ENCODE results near the gene GRAP2. TPM values are rescaled to one million over a fixed set of nuclear protein-coding genes. Genes with fewer than 3 reads are reported as not detected.
"Not testable (repeated sequence)": the region's sequence is repeated elsewhere in the genome, so short reads cannot be mapped to it uniquely, and the experiment has no call there.

Gene GRAP2
- polyA plus RNA-seq, 1 of the 3 experiments (the other 2 are of a cell fraction) = 0.13 TPM

- no peak for DNase-seq
- H3K79me2 ChIP-seq (ENCODE audit: insufficient read depth) = no peaks in the 10 kb centered on the region
- 52% methylated on average over 1 of the region's 1 CpG for WGBS (ENCODE audit: low lambda C conversion rate)
- no peak overlapping the region for H3K27ac ChIP-seq (ENCODE audit: low read depth in 2 of 2, low read length in 1 of 2)
- H3K9me3 ChIP-seq = no peaks in the 10 kb centered on the region
- no peak overlapping the region for H3K4me2 ChIP-seq
- no peaks in the 10 kb centered on the region for H3K4me1 ChIP-seq (ENCODE audit: control insufficient read depth in 1 of 2, insufficient read depth in 2 of 2, low read depth in 1 of 2, low read length in 1 of 2)
- no peaks in the 10 kb centered on the region for H3K9me2 ChIP-seq
- H4K20me1 ChIP-seq (ENCODE audit: insufficient read depth) = no peaks in the 10 kb centered on the region
- TF ChIP-seq, protein P1, sequence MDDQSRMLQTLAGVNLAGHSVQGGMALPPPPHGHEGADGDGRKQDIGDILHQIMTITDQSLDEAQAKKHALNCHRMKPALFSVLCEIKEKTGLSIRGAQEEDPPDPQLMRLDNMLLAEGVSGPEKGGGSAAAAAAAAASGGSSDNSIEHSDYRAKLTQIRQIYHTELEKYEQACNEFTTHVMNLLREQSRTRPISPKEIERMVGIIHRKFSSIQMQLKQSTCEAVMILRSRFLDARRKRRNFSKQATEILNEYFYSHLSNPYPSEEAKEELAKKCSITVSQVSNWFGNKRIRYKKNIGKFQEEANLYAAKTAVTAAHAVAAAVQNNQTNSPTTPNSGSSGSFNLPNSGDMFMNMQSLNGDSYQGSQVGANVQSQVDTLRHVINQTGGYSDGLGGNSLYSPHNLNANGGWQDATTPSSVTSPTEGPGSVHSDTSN (IDR thresholded peaks at IDR 0.05) = no peak
- TF ChIP-seq RFX5 (IDR thresholded peaks at IDR 0.05; ENCODE audit: low read length) (no peak), TEAD4 (IDR thresholded peaks at IDR 0.05; ENCODE audit: borderline replicate concordance, insufficient read depth) (no peak), USF1 (IDR thresholded peaks at IDR 0.05; ENCODE audit: borderline replicate concordance, low read depth) (no peak), NFIC (IDR thresholded peaks at IDR 0.05; ENCODE audit: borderline replicate concordance) (no peak)
- no peaks in the 10 kb centered on the region for H3F3A ChIP-seq (replicated peaks; ENCODE audit: insufficient read depth)
- ChIA-PET CTCF (no interaction called here), POLR2A (no interaction called here)
- no peaks in the 10 kb centered on the region for H3K36me3 ChIP-seq (replicated peaks in 1 of 2; ENCODE audit: control insufficient read depth in 1 of 2, insufficient read depth in 2 of 2, low read length in 1 of 2)
- H3K27me3 ChIP-seq (ENCODE audit: insufficient read depth) = no peaks in the 10 kb centered on the region
- H3K9ac ChIP-seq = no peak overlapping the region
- no peak overlapping the region for H2AFZ ChIP-seq (ENCODE audit: low read depth)
- H3K4me3 ChIP-seq (ENCODE audit: low read depth in 2 of 2, low read length in 1 of 2) = no peak overlapping the region
Measured at GRCh38 chr22:39883057-39883456, 17.8 kb upstream of the GRAP2 start.

DNA sequence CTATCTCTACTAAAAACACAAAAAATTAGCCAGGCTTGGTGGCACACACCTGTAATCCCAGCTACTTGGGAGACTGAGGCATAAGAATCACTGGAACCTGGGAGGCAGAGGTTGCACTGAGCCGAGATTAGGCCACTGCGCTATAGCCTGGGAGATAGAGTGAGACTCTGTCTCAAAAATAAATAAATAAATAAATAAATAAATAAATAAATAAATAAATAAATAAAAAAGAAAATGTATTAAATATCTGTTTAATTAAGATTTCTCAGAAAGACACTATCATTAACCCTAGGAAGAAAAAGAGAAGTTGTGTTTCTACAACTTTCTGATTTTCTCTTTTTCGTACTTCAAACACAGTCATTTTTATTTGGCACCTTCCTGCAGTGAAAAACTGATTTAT, 11.0 kb upstream of the GRAP2 start:
- DNase-seq, CTCF ChIA-PET: not testable (repeated sequence)
- WGBS (ENCODE audit: low lambda C conversion rate) = 79% methylated on average over 3 of the region's 3 CpGs

DNA sequence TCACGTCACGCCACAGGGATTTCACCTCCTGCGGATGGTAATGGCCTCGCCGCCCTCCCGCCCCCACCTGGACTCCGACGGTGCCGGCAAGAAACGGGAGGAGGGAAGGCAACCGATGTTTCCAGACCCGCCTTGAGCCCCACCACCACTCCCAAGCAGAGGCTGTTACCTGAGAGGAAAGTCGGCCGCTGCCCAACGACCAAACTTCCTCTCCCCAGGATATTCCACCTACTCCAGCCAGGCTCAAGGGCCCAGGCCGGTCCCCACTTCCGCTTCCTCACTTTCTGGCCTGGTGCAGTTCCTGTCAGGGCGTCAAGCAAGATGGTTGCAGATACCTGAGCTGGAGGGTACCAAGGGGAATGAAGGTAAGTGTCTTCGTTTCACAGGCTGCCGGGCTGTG, 7.4 kb upstream of the GRAP2 start, which contains the start of gene ENTHD1:
TSS of gene ENTHD1 (minus strand) at position 235 of the 400 bp plus-strand sequence. CDS start 6,012 bp downstream, outside the sequence.
- Histone ChIP-seq H3K9ac (no peak within 1 kb of the TSS), H3K27me3 (ENCODE audit: insufficient read depth) (no peaks in the 10 kb centered on the region), H3K79me2 (ENCODE audit: insufficient read depth) (no peaks in the 10 kb centered on the region), H3F3A (replicated peaks; ENCODE audit: insufficient read depth) (no peaks in the 10 kb centered on the region), H3K9me2 (no peaks in the 10 kb centered on the region), H3K36me3 (replicated peaks in 1 of 2; ENCODE audit: control insufficient read depth in 1 of 2, insufficient read depth in 2 of 2, low read length in 1 of 2) (no peaks in the 10 kb centered on the region), H3K4me1 (ENCODE audit: control insufficient read depth in 1 of 2, insufficient read depth in 2 of 2, low read depth in 1 of 2, low read length in 1 of 2) (no peaks in the 10 kb centered on the region), H2AFZ (ENCODE audit: low read depth) (no peak within 1 kb of the TSS), H3K27ac (ENCODE audit: low read depth in 2 of 2, low read length in 1 of 2) (no peak within 1 kb of the TSS), H4K20me1 (ENCODE audit: insufficient read depth) (no peaks in the 10 kb centered on the region), H3K9me3 (no peaks in the 10 kb centered on the region), H3K4me3 (ENCODE audit: low read depth in 2 of 2, low read length in 1 of 2) (no peak within 1 kb of the TSS), H3K4me2 (no peak within 1 kb of the TSS)
- POLR2A ChIA-PET = no interaction called here
- 71% methylated on average over 9 of the region's 20 CpGs for WGBS (ENCODE audit: low lambda C conversion rate)
- no peak for DNase-seq
- CTCF ChIA-PET = no interaction called here
- TF ChIP-seq, protein P1 (IDR thresholded peaks at IDR 0.05) = no peak
- TF ChIP-seq RAD21 (IDR thresholded peaks at IDR 0.05; ENCODE audit: low read length) = no peak
- TF ChIP-seq SIN3A (IDR thresholded peaks at IDR 0.05; ENCODE audit: borderline replicate concordance, low read depth, low read length) = no peak
- TF ChIP-seq GABPA (IDR thresholded peaks at IDR 0.05; ENCODE audit: low read depth) = no peak
- no peak for TF ChIP-seq POLR2AphosphoS5 (IDR thresholded peaks at IDR 0.05; ENCODE audit: low read depth, low read length)
- no peak for TF ChIP-seq JUND (IDR thresholded peaks at IDR 0.05)
- TF ChIP-seq TAF1 (IDR thresholded peaks at IDR 0.05; ENCODE audit: borderline replicate concordance, low read depth, low read length) = no peak
- no peak for TF ChIP-seq RFX5 (IDR thresholded peaks at IDR 0.05; ENCODE audit: low read length)
- TF ChIP-seq TEAD4 (IDR thresholded peaks at IDR 0.05; ENCODE audit: borderline replicate concordance, insufficient read depth) = no peak
- no peak for TF ChIP-seq EZH2phosphoT487 (IDR thresholded peaks at IDR 0.05; ENCODE audit: borderline replicate concordance, low read depth)
- TF ChIP-seq RXRA (IDR thresholded peaks at IDR 0.05; ENCODE audit: borderline replicate concordance, low read depth) = no peak
- TF ChIP-seq RCOR1 (IDR thresholded peaks at IDR 0.05; ENCODE audit: low read length) = no peak
- TF ChIP-seq YY1 (IDR thresholded peaks at IDR 0.05; ENCODE audit: low read depth) = no peak
- TF ChIP-seq, protein P2, sequence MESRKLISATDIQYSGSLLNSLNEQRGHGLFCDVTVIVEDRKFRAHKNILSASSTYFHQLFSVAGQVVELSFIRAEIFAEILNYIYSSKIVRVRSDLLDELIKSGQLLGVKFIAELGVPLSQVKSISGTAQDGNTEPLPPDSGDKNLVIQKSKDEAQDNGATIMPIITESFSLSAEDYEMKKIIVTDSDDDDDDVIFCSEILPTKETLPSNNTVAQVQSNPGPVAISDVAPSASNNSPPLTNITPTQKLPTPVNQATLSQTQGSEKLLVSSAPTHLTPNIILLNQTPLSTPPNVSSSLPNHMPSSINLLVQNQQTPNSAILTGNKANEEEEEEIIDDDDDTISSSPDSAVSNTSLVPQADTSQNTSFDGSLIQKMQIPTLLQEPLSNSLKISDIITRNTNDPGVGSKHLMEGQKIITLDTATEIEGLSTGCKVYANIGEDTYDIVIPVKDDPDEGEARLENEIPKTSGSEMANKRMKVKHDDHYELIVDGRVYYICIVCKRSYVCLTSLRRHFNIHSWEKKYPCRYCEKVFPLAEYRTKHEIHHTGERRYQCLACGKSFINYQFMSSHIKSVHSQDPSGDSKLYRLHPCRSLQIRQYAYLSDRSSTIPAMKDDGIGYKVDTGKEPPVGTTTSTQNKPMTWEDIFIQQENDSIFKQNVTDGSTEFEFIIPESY (IDR thresholded peaks at IDR 0.05; ENCODE audit: borderline replicate concordance, low read depth) = no peak
- no peak for TF ChIP-seq ELF1 (IDR thresholded peaks at IDR 0.05)
- no peak for TF ChIP-seq FOSL2 (IDR thresholded peaks at IDR 0.05; ENCODE audit: borderline replicate concordance, low read depth)

More for the DNA sequence above, 11.0 kb upstream of the GRAP2 start:
- H3K4me2 ChIP-seq; H3K27ac ChIP-seq (ENCODE audit: low read depth in 2 of 2, low read length in 1 of 2); H3K4me1 ChIP-seq (ENCODE audit: control insufficient read depth in 1 of 2, insufficient read depth in 2 of 2, low read depth in 1 of 2, low read length in 1 of 2); H3K4me3 ChIP-seq (ENCODE audit: low read depth in 2 of 2, low read length in 1 of 2); H3K36me3 ChIP-seq (replicated peaks in 1 of 2; ENCODE audit: control insufficient read depth in 1 of 2, insufficient read depth in 2 of 2, low read length in 1 of 2); H3K27me3 ChIP-seq (ENCODE audit: insufficient read depth); POLR2A ChIA-PET; H3K79me2 ChIP-seq (ENCODE audit: insufficient read depth); H2AFZ ChIP-seq (ENCODE audit: low read depth); H3K9me2 ChIP-seq; H3K9ac ChIP-seq; H3K9me3 ChIP-seq; H3F3A ChIP-seq (replicated peaks; ENCODE audit: insufficient read depth); H4K20me1 ChIP-seq (ENCODE audit: insufficient read depth): not testable (repeated sequence)
